ENCODE results near the gene ARHGDIB.

Gene ARHGDIB

GRCh38 chr12:14905269-14906004, 56.0 kb downstream of the ARHGDIB start:
- DNase-seq = no peak
- Histone ChIP-seq H3K4me3 (ENCODE audit: insufficient read depth, low read depth, low read length, poor library complexity, severe bottlenecking) (no peak overlapping the region), H3K9me3 (ENCODE audit: control insufficient read depth, low read length) (no peaks in the 10 kb centered on the region), H3K27me3 (replicated peaks; ENCODE audit: control insufficient read depth, insufficient read depth, low read length, poor library complexity, severe bottlenecking) (no peaks in the 10 kb centered on the region), H3K4me1 (ENCODE audit: control insufficient read depth, insufficient read depth, low read length, poor library complexity, severe bottlenecking) (no peaks in the 10 kb centered on the region), H3K36me3 (ENCODE audit: control insufficient read depth, insufficient read depth, low read length) (no peaks in the 10 kb centered on the region), H3K27ac (ENCODE audit: insufficient read depth, low read length, poor library complexity, severe bottlenecking) (no peak overlapping the region)

GRCh38 chr12:14904854-14905253, 56.5 kb downstream of the ARHGDIB start:
- Histone ChIP-seq H3K27ac (ENCODE audit: insufficient read depth, low read length, poor library complexity, severe bottlenecking) (no peak overlapping the region), H3K4me3 (ENCODE audit: insufficient read depth, low read depth, low read length, poor library complexity, severe bottlenecking) (no peak overlapping the region), H3K36me3 (ENCODE audit: control insufficient read depth, insufficient read depth, low read length) (no peaks in the 10 kb centered on the region)

GRCh38 chr12:14903386-14904098, 57.9 kb downstream of the ARHGDIB start:
- no peak for DNase-seq
- Histone ChIP-seq H3K36me3 (ENCODE audit: control insufficient read depth, insufficient read depth, low read length) (no peaks in the 10 kb centered on the region), H3K4me3 (ENCODE audit: insufficient read depth, low read depth, low read length, poor library complexity, severe bottlenecking) (no peak overlapping the region), H3K27ac (ENCODE audit: insufficient read depth, low read length, poor library complexity, severe bottlenecking) (no peak overlapping the region), H3K4me1 (ENCODE audit: control insufficient read depth, insufficient read depth, low read length, poor library complexity, severe bottlenecking) (no peaks in the 10 kb centered on the region), H3K27me3 (replicated peaks; ENCODE audit: control insufficient read depth, insufficient read depth, low read length, poor library complexity, severe bottlenecking) (no peaks in the 10 kb centered on the region), H3K9me3 (ENCODE audit: control insufficient read depth, low read length) (no peaks in the 10 kb centered on the region)

More at GRCh38 chr12:14904854-14905253, 56.5 kb downstream of the ARHGDIB start:
- Histone ChIP-seq H3K27me3 (replicated peaks; ENCODE audit: control insufficient read depth, insufficient read depth, low read length, poor library complexity, severe bottlenecking) (no peaks in the 10 kb centered on the region), H3K4me1 (ENCODE audit: control insufficient read depth, insufficient read depth, low read length, poor library complexity, severe bottlenecking) (no peaks in the 10 kb centered on the region), H3K9me3 (ENCODE audit: control insufficient read depth, low read length) (no peaks in the 10 kb centered on the region)
- no peak for DNase-seq

- DNase-seq = no peak
- Histone ChIP-seq H3K36me3 (ENCODE audit: control insufficient read depth, insufficient read depth, low read length) (no peaks in the 10 kb centered on the region), H3K27ac (ENCODE audit: insufficient read depth, low read length, poor library complexity, severe bottlenecking) (no peak overlapping the region), H3K4me3 (ENCODE audit: insufficient read depth, low read depth, low read length, poor library complexity, severe bottlenecking) (no peak overlapping the region), H3K4me1 (ENCODE audit: control insufficient read depth, insufficient read depth, low read length, poor library complexity, severe bottlenecking) (no peaks in the 10 kb centered on the region), H3K27me3 (replicated peaks; ENCODE audit: control insufficient read depth, insufficient read depth, low read length, poor library complexity, severe bottlenecking) (no peaks in the 10 kb centered on the region), H3K9me3 (ENCODE audit: control insufficient read depth, low read length) (no peaks in the 10 kb centered on the region)
These were observed 58.9 kb downstream of the ARHGDIB start for GRCh38 chr12:14902465-14902864.

GRCh38 chr12:14901228-14901562, 60.2 kb downstream of the ARHGDIB start:
- no peaks in the 10 kb centered on the region for H3K27me3 ChIP-seq (replicated peaks; ENCODE audit: control insufficient read depth, insufficient read depth, low read length, poor library complexity, severe bottlenecking)
- H3K9me3 ChIP-seq (ENCODE audit: control insufficient read depth, low read length) = no peaks in the 10 kb centered on the region
- no peak overlapping the region for H3K27ac ChIP-seq (ENCODE audit: insufficient read depth, low read length, poor library complexity, severe bottlenecking)
- no peaks in the 10 kb centered on the region for H3K36me3 ChIP-seq (ENCODE audit: control insufficient read depth, insufficient read depth, low read length)
- DNase-seq = no peak
- H3K4me3 ChIP-seq (ENCODE audit: insufficient read depth, low read depth, low read length, poor library complexity, severe bottlenecking) = no peak overlapping the region
- H3K4me1 ChIP-seq (ENCODE audit: control insufficient read depth, insufficient read depth, low read length, poor library complexity, severe bottlenecking) = no peaks in the 10 kb centered on the region

- H3K9me3 ChIP-seq (ENCODE audit: control insufficient read depth, low read length) = no peaks in the 10 kb centered on the region
These were observed 60.7 kb downstream of the ARHGDIB start for GRCh38 chr12:14900521-14901227.

GRCh38 chr12:14896521-14897169, 64.8 kb downstream of the ARHGDIB start:
- H3K4me1 ChIP-seq (ENCODE audit: control insufficient read depth, insufficient read depth, low read length, poor library complexity, severe bottlenecking) = no peaks in the 10 kb centered on the region
- DNase-seq = no peak
- H3K27ac ChIP-seq (ENCODE audit: insufficient read depth, low read length, poor library complexity, severe bottlenecking) = no peak overlapping the region
- no peaks in the 10 kb centered on the region for H3K9me3 ChIP-seq (ENCODE audit: control insufficient read depth, low read length)
- H3K27me3 ChIP-seq (replicated peaks; ENCODE audit: control insufficient read depth, insufficient read depth, low read length, poor library complexity, severe bottlenecking) = no peaks in the 10 kb centered on the region
- H3K36me3 ChIP-seq (ENCODE audit: control insufficient read depth, insufficient read depth, low read length) = no peaks in the 10 kb centered on the region
- H3K4me3 ChIP-seq (ENCODE audit: insufficient read depth, low read depth, low read length, poor library complexity, severe bottlenecking) = no peak overlapping the region

More at GRCh38 chr12:14900521-14901227, 60.7 kb downstream of the ARHGDIB start:
- Histone ChIP-seq H3K27ac (ENCODE audit: insufficient read depth, low read length, poor library complexity, severe bottlenecking) (no peak overlapping the region), H3K4me1 (ENCODE audit: control insufficient read depth, insufficient read depth, low read length, poor library complexity, severe bottlenecking) (no peaks in the 10 kb centered on the region), H3K36me3 (ENCODE audit: control insufficient read depth, insufficient read depth, low read length) (no peaks in the 10 kb centered on the region), H3K27me3 (replicated peaks; ENCODE audit: control insufficient read depth, insufficient read depth, low read length, poor library complexity, severe bottlenecking) (no peaks in the 10 kb centered on the region), H3K4me3 (ENCODE audit: insufficient read depth, low read depth, low read length, poor library complexity, severe bottlenecking) (no peak overlapping the region)
- DNase-seq = no peak

GRCh38 chr12:14893506-14894250, 67.7 kb downstream of the ARHGDIB start:
- H3K4me3 ChIP-seq (ENCODE audit: insufficient read depth, low read depth, low read length, poor library complexity, severe bottlenecking) = no peak overlapping the region
- no peaks in the 10 kb centered on the region for H3K27me3 ChIP-seq (replicated peaks; ENCODE audit: control insufficient read depth, insufficient read depth, low read length, poor library complexity, severe bottlenecking)
- H3K4me1 ChIP-seq (ENCODE audit: control insufficient read depth, insufficient read depth, low read length, poor library complexity, severe bottlenecking) = no peaks in the 10 kb centered on the region
- no peaks in the 10 kb centered on the region for H3K9me3 ChIP-seq (ENCODE audit: control insufficient read depth, low read length)
- no peaks in the 10 kb centered on the region for H3K36me3 ChIP-seq (ENCODE audit: control insufficient read depth, insufficient read depth, low read length)
- no peak overlapping the region for H3K27ac ChIP-seq (ENCODE audit: insufficient read depth, low read length, poor library complexity, severe bottlenecking)
- no peak for DNase-seq

GRCh38 chr12:14892726-14893505, 68.5 kb downstream of the ARHGDIB start:
- H3K4me3 ChIP-seq (ENCODE audit: insufficient read depth, low read depth, low read length, poor library complexity, severe bottlenecking) = no peak overlapping the region
- no peak for DNase-seq
- H3K27me3 ChIP-seq (replicated peaks; ENCODE audit: control insufficient read depth, insufficient read depth, low read length, poor library complexity, severe bottlenecking) = no peaks in the 10 kb centered on the region
- H3K36me3 ChIP-seq (ENCODE audit: control insufficient read depth, insufficient read depth, low read length) = no peaks in the 10 kb centered on the region
- H3K4me1 ChIP-seq (ENCODE audit: control insufficient read depth, insufficient read depth, low read length, poor library complexity, severe bottlenecking) = no peaks in the 10 kb centered on the region
- H3K27ac ChIP-seq (ENCODE audit: insufficient read depth, low read length, poor library complexity, severe bottlenecking) = no peak overlapping the region
- H3K9me3 ChIP-seq (ENCODE audit: control insufficient read depth, low read length) = no peaks in the 10 kb centered on the region

Data from effector memory CD4-positive, alpha-beta T cell (primary cell).